Natural killer cell (primary cell): ENCODE results near the gene ATIC. TPM values are rescaled to one million over a fixed set of nuclear protein-coding genes. Genes with fewer than 3 reads are reported as not detected.

Experiments used
- ATAC-seq, 3 donors: fragments of 150-1000 bp in 2 of 3; fragments of 200-7000 bp in 1 of 3; cut with Tn5 transposase; 1 replicate in 1 of 3; 2 replicates in 2 of 3; pipeline ENCODE4 v1.10.0; 2021; ENCODE audit warnings: mild to moderate bottlenecking in 2 of 3, moderate library complexity in 2 of 3
- DNase-seq, 2 donors: peaks; one replicate each; pipeline versions ENCODE4 v3.0.0 to v3.0.0-alpha.2; 2013 to 2021; ENCODE audit warnings: mixed read lengths in 1 of 2
- H3K27ac ChIP-seq: one replicate; pipeline ENCODE4 v1.5.1; 2013; ENCODE audit warnings: mild to moderate bottlenecking, low read length
- H3K27me3 ChIP-seq: one replicate; pipeline ENCODE4 v1.6.1; 2013; ENCODE audit warnings: low read length; ENCODE audit not compliant: control insufficient read depth, insufficient read depth
- H3K36me3 ChIP-seq: one replicate; pipeline ENCODE4 v1.6.1; 2013; ENCODE audit warnings: low read length; ENCODE audit not compliant: control insufficient read depth, insufficient read depth
- H3K4me1 ChIP-seq: one replicate; pipeline ENCODE4 v1.6.1; 2013; ENCODE audit warnings: low read length; ENCODE audit not compliant: control insufficient read depth, insufficient read depth
- H3K4me3 ChIP-seq: one replicate; pipeline ENCODE4 v1.5.1; 2013; ENCODE audit warnings: low read length
- H3K9me3 ChIP-seq: one replicate; pipeline ENCODE4 v1.6.1; 2013; ENCODE audit warnings: low read length; ENCODE audit not compliant: control insufficient read depth, insufficient read depth
- H3K27ac Mint-ChIP-seq, 2 donors: one replicate each; pipeline ENCODE4 v1.8.0; 2022; ENCODE audit warnings: mild to moderate bottlenecking in 2 of 2, mixed read lengths in 2 of 2, moderate library complexity in 1 of 2
- H3K27me3 Mint-ChIP-seq, 2 donors: one replicate each; pipeline ENCODE4 v1.8.0; 2022; ENCODE audit warnings: low read depth in 2 of 2, mixed read lengths in 2 of 2
- H3K36me3 Mint-ChIP-seq: one replicate; pipeline ENCODE4 v1.8.0; 2022; ENCODE audit warnings: mixed read lengths
- H3K4me1 Mint-ChIP-seq, 2 donors: one replicate each; pipeline ENCODE4 v1.8.0; 2022; ENCODE audit warnings: mixed read lengths in 2 of 2
- H3K4me3 Mint-ChIP-seq: one replicate; pipeline ENCODE4 v1.8.0; 2022; ENCODE audit warnings: mild to moderate bottlenecking, moderate library complexity, mixed read lengths
- H3K9me3 Mint-ChIP-seq, 2 donors: one replicate each; pipeline ENCODE4 v1.8.0; 2022; ENCODE audit warnings: mixed read lengths in 2 of 2
- CTCF ChIP-seq: fragments of 200-600 bp; IDR thresholded peaks from one replicate; pipeline ENCODE4 v1.8.0; 2022; ENCODE audit warnings: antibody characterized with exemption
- WGBS: methylation state at CpG from one replicate; pipeline ENCODE4 v1.1.7; 2013; ENCODE audit warnings: missing lambda C conversion rate; ENCODE audit not compliant: insufficient coverage; 5-methylcytosine and 5-hydroxymethylcytosine counted together
- intact Hi-C: fragments of 100-400 bp; cut with micrococcal nuclease; formaldehyde crosslinking; loops from one replicate; pipeline ENCODE4 v1.14.2; 2022
- total RNA-seq, 4 donors: library from RNA; stranded (reverse); fragments of 120-200 nt in 1 of 4; gene quantifications; one replicate each; pipeline versions ENCODE4 v1.2.3 to v1.2.4, GENCODE V29; 2013 to 2022

The ATIC gene
- total RNA-seq, 3 donors from 2014 or later (not counting 1 experiment from before 2014, with no cell fraction given) = 33.2 to 49.9 (median 44.5) TPM

GRCh38 chr2:215288112-215288815, 23.6 kb upstream of the ATIC start:
- DNase-seq (no peak), ATAC-seq (no peak)
- H3K9me3 ChIP-seq = no peaks in the 10 kb centered on the region
- no peaks in the 10 kb centered on the region for H3K36me3 Mint-ChIP-seq
- H3K4me3 Mint-ChIP-seq = no peak overlapping the region
- H3K27me3 Mint-ChIP-seq = no peaks in the 10 kb centered on the region
- no peak overlapping the region for H3K27ac Mint-ChIP-seq
- intact Hi-C loops = no loop called here
- TF ChIP-seq CTCF = no peak
- H3K9me3 Mint-ChIP-seq = no peaks in the 10 kb centered on the region
- H3K27ac ChIP-seq = no peak overlapping the region
- H3K4me1 ChIP-seq = no peaks in the 10 kb centered on the region
- WGBS = 83% methylated on average over 6 of the region's 6 CpGs
- no peaks in the 10 kb centered on the region for H3K36me3 ChIP-seq
- no peaks in the 10 kb centered on the region for H3K27me3 ChIP-seq
- no peak overlapping the region for H3K4me3 ChIP-seq
- H3K4me1 Mint-ChIP-seq = no peaks in the 10 kb centered on the region

- TF ChIP-seq CTCF = no peak
- no peaks in the 10 kb centered on the region for H3K27me3 ChIP-seq
- intact Hi-C loops = no loop called here
- 89% methylated on average over 2 of the region's 3 CpGs for WGBS
- DNase-seq = no peak
- H3K27me3 Mint-ChIP-seq = no peaks in the 10 kb centered on the region
- H3K27ac Mint-ChIP-seq = no peak overlapping the region
- no peaks in the 10 kb centered on the region for H3K9me3 ChIP-seq
- H3K36me3 Mint-ChIP-seq = no peaks in the 10 kb centered on the region
- H3K4me3 Mint-ChIP-seq = no peak overlapping the region
- H3K4me3 ChIP-seq = no peak overlapping the region
- H3K4me1 Mint-ChIP-seq = no peaks in the 10 kb centered on the region
- no peaks in the 10 kb centered on the region for H3K36me3 ChIP-seq
- H3K27ac ChIP-seq = no peak overlapping the region
- no peaks in the 10 kb centered on the region for H3K4me1 ChIP-seq
- H3K9me3 Mint-ChIP-seq = no peaks in the 10 kb centered on the region
- ATAC-seq = no peak
Measured at GRCh38 chr2:215290980-215291599, 20.8 kb upstream of the ATIC start.

- Histone ChIP-seq H3K27me3 (no peaks in the 10 kb centered on the region), H3K36me3 (no peaks in the 10 kb centered on the region), H3K9me3 (no peaks in the 10 kb centered on the region), H3K4me1 (no peaks in the 10 kb centered on the region), H3K27ac (no peak overlapping the region), H3K4me3 (no peak overlapping the region)
- ATAC-seq = no peak
- no peaks in the 10 kb centered on the region for H3K36me3 Mint-ChIP-seq
- no peak overlapping the region for H3K27ac Mint-ChIP-seq
- H3K4me3 Mint-ChIP-seq = no peak overlapping the region
- no peaks in the 10 kb centered on the region for H3K27me3 Mint-ChIP-seq
- no peak for TF ChIP-seq CTCF
- no peaks in the 10 kb centered on the region for H3K4me1 Mint-ChIP-seq
- intact Hi-C loops = no loop called here
- no peaks in the 10 kb centered on the region for H3K9me3 Mint-ChIP-seq
- DNase-seq = no peak
- WGBS = 73% methylated on average over 4 of the region's 4 CpGs
Measured at GRCh38 chr2:215293879-215294278, 18.0 kb upstream of the ATIC start.
